WTC11 (cell line): Measurements from ENCODE around the gene POLR1H. TPM values are rescaled to one million over a fixed set of nuclear protein-coding genes. Genes with fewer than 3 reads are reported as not detected.

Experiments used
- ATAC-seq: fragments of 200-7000 bp; cut with Tn5 transposase; 2 replicates; pipeline ENCODE4 v1.10.0; 2021; ENCODE audit warnings: mild to moderate bottlenecking, moderate library complexity
- CTCF ChIA-PET: fragments of 300-600 bp; sonication (Branson Sonifier 250); formaldehyde crosslinking; loops from one replicate; lab custom pipeline; 2021; ENCODE audit warnings: antibody characterized with exemption; lab: Charles Lee
- POLR2A ChIA-PET: fragments of 350-600 bp; sonication (Branson Sonifier 250); formaldehyde crosslinking; loops from one replicate; lab custom pipeline; 2021; ENCODE audit warnings: antibody characterized with exemption; lab: Charles Lee
- DNase-seq: peaks from one replicate; pipeline ENCODE4 v3.0.0; 2021; ENCODE audit warnings: low spot score
- H3K27ac Mint-ChIP-seq: 2 replicates; pipeline ENCODE4 v1.8.0; 2021; ENCODE audit warnings: mixed read lengths
- H3K27me3 Mint-ChIP-seq: 2 replicates; pipeline ENCODE4 v1.8.0; 2021; ENCODE audit warnings: low read depth, mild to moderate bottlenecking, moderate library complexity, mixed read lengths
- H3K36me3 Mint-ChIP-seq: 2 replicates; pipeline ENCODE4 v1.8.0; 2021; ENCODE audit warnings: mixed read lengths
- H3K4me1 Mint-ChIP-seq: 2 replicates; pipeline ENCODE4 v1.8.0; 2022; ENCODE audit warnings: mixed read lengths
- H3K4me3 Mint-ChIP-seq: 2 replicates; pipeline ENCODE4 v1.8.0; 2021; ENCODE audit warnings: mild to moderate bottlenecking, moderate library complexity, mixed read lengths
- H3K9me3 Mint-ChIP-seq: 2 replicates; pipeline ENCODE4 v1.8.0; 2021; ENCODE audit warnings: mixed read lengths
- AFF4 ChIP-seq: sonication (generic); formaldehyde crosslinking; IDR thresholded peaks from 2 replicates; pipeline ENCODE4 v1.8.1; 2023; ENCODE audit warnings: mild to moderate bottlenecking, missing genetic modification reagents, borderline replicate concordance
- AR ChIP-seq: fragments of 250-450 bp; sonication (Bioruptor Pico); IDR thresholded peaks from 2 replicates; pipeline ENCODE4 v1.9.0; 2021; ENCODE audit warnings: mild to moderate bottlenecking
- ATF6 ChIP-seq: sonication (generic); formaldehyde crosslinking; IDR thresholded peaks from 2 replicates; pipeline ENCODE4 v1.8.1; 2023; ENCODE audit warnings: mild to moderate bottlenecking, missing genetic modification reagents
- E2F4 ChIP-seq: sonication (generic); formaldehyde crosslinking; IDR thresholded peaks from 2 replicates; pipeline ENCODE4 v1.8.1; 2022; ENCODE audit warnings: low read depth, mild to moderate bottlenecking, moderate library complexity, missing genetic modification reagents, borderline replicate concordance
- E2F5 ChIP-seq: sonication (generic); formaldehyde crosslinking; IDR thresholded peaks from 2 replicates; pipeline ENCODE4 v1.8.1; 2022; ENCODE audit warnings: mild to moderate bottlenecking, moderate library complexity, missing genetic modification reagents
- ETV6 ChIP-seq: sonication (generic); formaldehyde crosslinking; IDR thresholded peaks from 2 replicates; pipeline ENCODE4 v1.8.1; 2022; ENCODE audit warnings: mild to moderate bottlenecking, missing genetic modification reagents
- FOXJ3 ChIP-seq: sonication (generic); formaldehyde crosslinking; IDR thresholded peaks from 2 replicates; pipeline ENCODE4 v1.9.0; 2021; ENCODE audit warnings: missing genetic modification reagents, mild to moderate bottlenecking, borderline replicate concordance
- GABPB1 ChIP-seq: sonication (generic); formaldehyde crosslinking; IDR thresholded peaks from 2 replicates; pipeline ENCODE4 v1.8.1; 2023; ENCODE audit warnings: mild to moderate bottlenecking, missing genetic modification reagents
- HMGXB4 ChIP-seq: sonication (generic); formaldehyde crosslinking; IDR thresholded peaks from 2 replicates; pipeline ENCODE4 v1.8.1; 2023; ENCODE audit warnings: mild to moderate bottlenecking, moderate library complexity, missing genetic modification reagents
- IRF2 ChIP-seq: sonication (generic); formaldehyde crosslinking; IDR thresholded peaks from 2 replicates; pipeline ENCODE4 v1.8.0; 2022; ENCODE audit warnings: low read depth, missing genetic modification reagents, borderline replicate concordance
- JAZF1 ChIP-seq: fragments of 250-450 bp; sonication (Bioruptor Pico); IDR thresholded peaks from 2 replicates; pipeline ENCODE4 v1.9.0; 2021; ENCODE audit warnings: moderate library complexity, mild to moderate bottlenecking, inconsistent platforms
- MLX ChIP-seq: sonication (generic); formaldehyde crosslinking; IDR thresholded peaks from 2 replicates; pipeline ENCODE4 v1.8.1; 2023; ENCODE audit warnings: mild to moderate bottlenecking, missing genetic modification reagents, moderate library complexity
- MXD4 ChIP-seq: fragments of 250-450 bp; sonication (Bioruptor Pico); IDR thresholded peaks from 2 replicates; pipeline ENCODE4 v1.8.0; 2021; ENCODE audit warnings: mild to moderate bottlenecking, moderate library complexity, borderline replicate concordance
- PRRX2 ChIP-seq: fragments of 250-450 bp; sonication (Bioruptor Pico); IDR thresholded peaks from 2 replicates; pipeline ENCODE4 v1.8.0; 2021; ENCODE audit warnings: mild to moderate bottlenecking
- SOX15 ChIP-seq: fragments of 250-450 bp; sonication (Bioruptor Pico); IDR thresholded peaks from 2 replicates; pipeline ENCODE4 v1.9.0; 2021; ENCODE audit warnings: mild to moderate bottlenecking
- TEAD1 ChIP-seq: sonication (generic); formaldehyde crosslinking; IDR thresholded peaks from 2 replicates; pipeline ENCODE4 v1.8.0; 2022; ENCODE audit warnings: mild to moderate bottlenecking, missing genetic modification reagents
- ZNF219 ChIP-seq: sonication (generic); formaldehyde crosslinking; IDR thresholded peaks from 2 replicates; pipeline ENCODE4 v1.8.0; 2023; ENCODE audit warnings: missing genetic modification reagents, mild to moderate bottlenecking, borderline replicate concordance
- ZNF232 ChIP-seq: sonication (generic); formaldehyde crosslinking; IDR thresholded peaks from 2 replicates; pipeline ENCODE4 v1.8.0; 2022; ENCODE audit warnings: mild to moderate bottlenecking, missing genetic modification reagents
- ZNF263 ChIP-seq: sonication (generic); formaldehyde crosslinking; IDR thresholded peaks from 2 replicates; pipeline ENCODE4 v1.8.1; 2022; ENCODE audit warnings: low read depth, mild to moderate bottlenecking, moderate library complexity, missing genetic modification reagents
- total RNA-seq: library from RNA; stranded (reverse); gene quantifications from 3 replicates; pipeline ENCODE4 v1.2.3, GENCODE V29; 2021

POLR1H gene
- total RNA-seq, 1 experiment from 2014 or later, result 38.8 TPM

- TF ChIP-seq MXD4 (CRISPR knock-in tag) (no peak), MLX (CRISPR knock-in tag) (no peak), TEAD1 (CRISPR knock-in tag) (no peak), ZNF219 (CRISPR knock-in tag) (no peak)
- TF ChIP-seq, all 79 proteins: peak for 0
Measured at GRCh38 chr6:30044630-30045029, 16.4 kb upstream of the POLR1H start (continued).

GRCh38 chr6:30047220-30047619, 13.8 kb upstream of the POLR1H start:
- POLR2A ChIA-PET, result no interaction called here
- TF ChIP-seq PRRX2, result no peak
- TF ChIP-seq FOXJ3 (CRISPR knock-in tag), result no peak
- no peak for TF ChIP-seq AFF4 (CRISPR knock-in tag)
- no peak for TF ChIP-seq E2F4 (CRISPR knock-in tag)
- TF ChIP-seq ATF6 (CRISPR knock-in tag), result no peak
- TF ChIP-seq JAZF1 (CRISPR knock-in tag), result no peak
- no peak for TF ChIP-seq GABPB1
- no peak for TF ChIP-seq ZNF263 (CRISPR knock-in tag)
- TF ChIP-seq ZNF232, result no peak
- TF ChIP-seq ETV6 (CRISPR knock-in tag), result no peak
- TF ChIP-seq E2F5, result no peak
- no peak for TF ChIP-seq AR (CRISPR knock-in tag)
- no peak for TF ChIP-seq IRF2 (CRISPR knock-in tag)
- TF ChIP-seq HMGXB4 (CRISPR knock-in tag), result no peak
- TF ChIP-seq SOX15 (CRISPR knock-in tag), result no peak

More at GRCh38 chr6:30047220-30047619, 13.8 kb upstream of the POLR1H start:
- Mint-ChIP-seq H3K36me3 (no peaks in the 10 kb centered on the region), H3K4me1 (no peaks in the 10 kb centered on the region), H3K4me3 (no peak overlapping the region), H3K9me3 (no peaks in the 10 kb centered on the region), H3K27me3 (no peaks in the 10 kb centered on the region), H3K27ac (no peak overlapping the region)
- CTCF ChIA-PET, result no interaction called here
- no peak for DNase-seq
- ATAC-seq, result no peak
